Lung (tissue), 12 donors: ENCODE measurements around the gene SPRYD3. TPM values are rescaled to one million over a fixed set of nuclear protein-coding genes. Genes with fewer than 3 reads are reported as not detected.

ENCODE experiments used
- ATAC-seq: fragments of 200-7000 bp; cut with Tn5 transposase; one replicate; pipeline ENCODE4 v1.9.1; 2020; ENCODE audit warnings: moderate number of reproducible peaks; ENCODE audit not compliant: insufficient read depth, low FRiP score
- DNase-seq, 3 donors: peaks; one replicate each; pipeline ENCODE4 v3.0.0-alpha.2; 2013 to 2017
- H3K27ac ChIP-seq, 2 donors: one replicate each; pipeline ENCODE4 v1.5.1; 2013; ENCODE audit warnings: mild to moderate bottlenecking in 2 of 2, moderate library complexity in 2 of 2, control low read depth in 1 of 2, inconsistent platforms in 1 of 2, low read depth in 1 of 2, low read length in 1 of 2
- H3K27me3 ChIP-seq, 3 donors: one replicate each; pipeline ENCODE4 v1.5.1; 2013; ENCODE audit warnings: low read length in 2 of 3; ENCODE audit not compliant: control insufficient read depth in 3 of 3, insufficient read depth in 3 of 3
- H3K36me3 ChIP-seq, 4 donors: one replicate each; pipeline ENCODE4 v1.5.1; 2013; ENCODE audit warnings: low read length in 4 of 4, mild to moderate bottlenecking in 1 of 4, moderate library complexity in 1 of 4; ENCODE audit not compliant: control insufficient read depth in 4 of 4, insufficient read depth in 4 of 4
- H3K4me1 ChIP-seq, 5 donors: one replicate each; pipeline ENCODE4 v1.5.1; 2013; ENCODE audit warnings: low read length in 5 of 5, mild to moderate bottlenecking in 2 of 5, moderate library complexity in 1 of 5; ENCODE audit not compliant: control insufficient read depth in 5 of 5, insufficient read depth in 5 of 5
- H3K4me3 ChIP-seq: one replicate; pipeline ENCODE4 v1.5.1; 2013; ENCODE audit warnings: mild to moderate bottlenecking, control low read depth, moderate library complexity
- H3K9ac ChIP-seq, 2 donors: one replicate each; pipeline ENCODE4 v1.5.1; 2013; ENCODE audit warnings: low read length in 2 of 2, control low read depth in 1 of 2; ENCODE audit not compliant: insufficient read depth in 1 of 2
- H3K9me3 ChIP-seq, 4 donors: one replicate each; pipeline ENCODE4 v1.5.1; 2013; ENCODE audit warnings: low read length in 3 of 4, mild to moderate bottlenecking in 1 of 4, moderate library complexity in 1 of 4; ENCODE audit not compliant: control insufficient read depth in 4 of 4, insufficient read depth in 3 of 4
- CTCF ChIP-seq: IDR thresholded peaks from 2 replicates; pipeline ENCODE4 v1.5.1; 2012; ENCODE audit warnings: mild to moderate bottlenecking; ENCODE audit errors: control extremely low read depth, extremely low read depth
- WGBS, 2 donors: extraction: QIAGEN DNeasy Blood & Tissue Kit; methylation state at CpG; one replicate each; pipeline ENCODE4 v1.1.7; 2013; 5-methylcytosine and 5-hydroxymethylcytosine counted together
- polyA plus RNA-seq, 2 donors: library from polyadenylated mRNA; stranded (reverse); fragments of 200-250 nt; gene quantifications; one replicate each; pipeline ENCODE4 v1.2.1, GENCODE V29; 2013
- total RNA-seq, 2 donors: library from RNA; depleted of rRNA in 1 of 2; stranded (reverse); fragments of >200 nt in 1 of 2; gene quantifications; one replicate each; pipeline ENCODE4 v1.2.1, GENCODE V29; 2014 to 2021
- donor health status: control.
- donor health status: control.
- donor health status: Bipolar disorder and iron deficiency.
- donor health status: healthy.
- donor health status: DM: yes; HTN: yes; CAD: no.

The SPRYD3 gene
- total and polyA plus RNA-seq, 4 donors = 17.1 to 60.2 (median 34.9) TPM

GRCh38 chr12:53058674-53059433, 20.3 kb downstream of the SPRYD3 start:
- ATAC-seq (no peak), DNase-seq (no peak)
- Histone ChIP-seq H3K27ac (no peak overlapping the region), H3K9ac (no peak overlapping the region), H3K27me3 (no peaks in the 10 kb centered on the region), H3K4me1 (peaks cover 0 to 27% (median 15%) of the 10 kb centered on the region in 5 donors), H3K36me3 (peaks cover 0 to 69% (median 61%) of the 10 kb centered on the region in 4 donors), H3K4me3 (no peak overlapping the region), H3K9me3 (no peaks in the 10 kb centered on the region)
- 87 to 91% methylated on average over 35 of the region's 35 CpGs for WGBS, 2 donors
- TF ChIP-seq CTCF = no peak

- Histone ChIP-seq H3K9ac (no peak overlapping the region), H3K27ac (no peak overlapping the region), H3K4me1 (peaks cover 0 to 36% (median 21%) of the 10 kb centered on the region in 5 donors), H3K4me3 (no peak overlapping the region), H3K36me3 (peaks cover 0 to 61% (median 59%) of the 10 kb centered on the region in 4 donors), H3K27me3 (no peaks in the 10 kb centered on the region), H3K9me3 (no peaks in the 10 kb centered on the region)
- no peak for DNase-seq
- no peak for TF ChIP-seq CTCF
- ATAC-seq = no peak
- WGBS, 2 donors = 92 to 93% methylated on average over 13 of the region's 13 CpGs
These were observed 21.2 kb downstream of the SPRYD3 start for GRCh38 chr12:53057816-53058500.

GRCh38 chr12:53056901-53057300, 22.3 kb downstream of the SPRYD3 start:
- no peak overlapping the region for H3K27ac ChIP-seq
- H3K27me3 ChIP-seq = no peaks in the 10 kb centered on the region
- H3K4me1 ChIP-seq = peaks cover 3 to 40% (median 23%) of the 10 kb centered on the region in 5 donors
- no peak for TF ChIP-seq CTCF
- ATAC-seq (no peak), DNase-seq (no peak)
- no peaks in the 10 kb centered on the region for H3K9me3 ChIP-seq
- H3K4me3 ChIP-seq = no peak overlapping the region
- WGBS, 2 donors = 96% methylated on average over 7 of the region's 7 CpGs
- H3K9ac ChIP-seq = no peak overlapping the region
- peaks cover 0 to 54% (median 50%) of the 10 kb centered on the region in 4 donors for H3K36me3 ChIP-seq
